GM12878 (cell line): ENCODE measurements around the gene DARS1. TPM values are rescaled to one million over a fixed set of nuclear protein-coding genes. Genes with fewer than 3 reads are reported as not detected.

Experiments
- ATAC-seq: fragments of 200-7000 bp; cut with Tn5 transposase; 3 replicates; pipeline ENCODE4 v1.9.1; 2020; ENCODE audit warnings: mild to moderate bottlenecking, moderate library complexity
- BruUV-seq: library from RNA; stranded (reverse); fragments of 400-500 nt; replicated peaks from 2 replicates; lab custom pipeline; 2021; lab: Mats Ljungman, UMichigan
- CTCF ChIA-PET: fragments of 300-600 bp; sonication (Branson Sonifier 250); formaldehyde crosslinking; extraction: SDS; loops from one replicate; lab custom pipeline; 2021; ENCODE audit warnings: inconsistent platforms; lab: Yijun Ruan, JAX
- POLR2A ChIA-PET: fragments of 350-600 bp; formaldehyde crosslinking; extraction: SDS; loops from one replicate; lab custom pipeline; 2021; ENCODE audit warnings: inconsistent platforms; lab: Charles Lee
- RAD21 ChIA-PET: fragments of 300-600 bp; sonication (Branson Sonifier 250); formaldehyde crosslinking; loops from one replicate; lab custom pipeline; 2023; ENCODE audit warnings: antibody characterized with exemption; ENCODE audit not compliant: unreplicated experiment; lab: Charles Lee
- SMC1A ChIA-PET: fragments of 300-600 bp; sonication (Branson Sonifier 250); formaldehyde crosslinking; loops from one replicate; lab custom pipeline; 2023; ENCODE audit not compliant: unreplicated experiment, uncharacterized antibody; lab: Charles Lee
- DNase-seq: peaks from one replicate; pipeline ENCODE4 v3.0.0-alpha.2; 2011; ENCODE audit warnings: low read depth, low spot score
- FAIRE-seq: peaks from 3 replicates; lab custom pipeline; 2011; peaks lifted over from hg19 to GRCh38; lab: Jason Lieb, UNC
- H2AFZ ChIP-seq: 2 replicates; pipeline ENCODE4 v1.6.0; 2011; ENCODE audit warnings: low read depth, low read length, control low read depth; ENCODE audit not compliant: control insufficient read depth
- H3K27ac ChIP-seq: 2 replicates; pipeline ENCODE4 v1.5.1; 2011; ENCODE audit warnings: control low read depth; ENCODE audit not compliant: control insufficient read depth, insufficient read depth
- H3K27me3 ChIP-seq, 2 experiments: replicated peaks in 1 of 2; 2 replicates each; pipeline versions ENCODE4 v1.6.0 to v1.6.1; 2011; ENCODE audit warnings: low read length in 1 of 2; ENCODE audit not compliant: control insufficient read depth in 2 of 2, insufficient read depth in 2 of 2
- H3K36me3 ChIP-seq, 2 experiments: 2 replicates each; pipeline ENCODE4 v1.5.1; 2011; ENCODE audit warnings: low read length in 1 of 2; ENCODE audit not compliant: control insufficient read depth in 2 of 2, insufficient read depth in 2 of 2
- H3K4me1 ChIP-seq: 2 replicates; pipeline ENCODE4 v1.6.1; 2011; ENCODE audit warnings: mild to moderate bottlenecking, low read length, moderate library complexity, mixed read lengths; ENCODE audit not compliant: control insufficient read depth, insufficient read depth
- H3K4me2 ChIP-seq: 2 replicates; pipeline ENCODE4 v1.6.0; 2011; ENCODE audit warnings: control low read depth; ENCODE audit not compliant: control insufficient read depth, insufficient read depth
- H3K4me3 ChIP-seq: fragments of 200-600 bp; sonication (generic); 2 replicates; pipeline ENCODE4 v1.5.1; 2016
- H3K79me2 ChIP-seq: 2 replicates; pipeline ENCODE4 v1.6.0; 2011; ENCODE audit warnings: low read length; ENCODE audit not compliant: control insufficient read depth, insufficient read depth
- H3K9ac ChIP-seq: 2 replicates; pipeline ENCODE4 v1.8.0; 2011; ENCODE audit warnings: low read length, control low read depth, mixed read lengths; ENCODE audit not compliant: control insufficient read depth, insufficient read depth
- H3K9me3 ChIP-seq: replicated peaks from 3 replicates; pipeline ENCODE4 v1.5.1; 2011; ENCODE audit warnings: mild to moderate bottlenecking, low read length; ENCODE audit not compliant: control insufficient read depth, insufficient read depth
- H4K20me1 ChIP-seq: 2 replicates; pipeline ENCODE4 v1.6.0; 2011; ENCODE audit not compliant: control insufficient read depth, insufficient read depth
- CTCF ChIP-seq, 3 experiments: IDR thresholded peaks in 2 of 3; conservative IDR thresholded peaks in 1 of 3; 2 replicates each; pipeline ENCODE4 v1.5.1; 2011; ENCODE audit warnings: low read depth in 3 of 3, low read length in 3 of 3, mild to moderate bottlenecking in 3 of 3, control low read depth in 2 of 3, moderate library complexity in 2 of 3, inconsistent platforms in 1 of 3, mixed read lengths in 1 of 3; ENCODE audit not compliant: control insufficient read depth in 2 of 3, insufficient read depth in 1 of 3; ENCODE audit errors: extremely low read depth in 1 of 3
- IRF4 ChIP-seq: IDR thresholded peaks from 2 replicates; pipeline ENCODE4 v1.6.1; 2011; ENCODE audit warnings: low read depth, low read length
- KAT2A ChIP-seq: conservative IDR thresholded peaks from 2 replicates; pipeline ENCODE4 v1.6.1; 2011; ENCODE audit warnings: low read depth, low read length; ENCODE audit not compliant: control insufficient read depth
- MYB ChIP-seq: fragments of 150-350 bp; IDR thresholded peaks from 2 replicates; pipeline ENCODE4 v1.6.1; 2014; ENCODE audit warnings: mild to moderate bottlenecking, low read depth, low read length, borderline replicate concordance
- NR2F1 ChIP-seq: fragments of 450-650 bp; conservative IDR thresholded peaks from 2 replicates; pipeline ENCODE4 v1.6.1; 2017; ENCODE audit warnings: mild to moderate bottlenecking
- RAD21 ChIP-seq: IDR thresholded peaks from 2 replicates; pipeline ENCODE4 v1.6.1; 2011; ENCODE audit warnings: mild to moderate bottlenecking, low read depth, low read length, moderate library complexity; ENCODE audit not compliant: insufficient read depth
- SMC3 ChIP-seq: IDR thresholded peaks from 2 replicates; pipeline ENCODE4 v1.6.1; 2011; ENCODE audit warnings: low read length, improper control_type of control experiment, borderline replicate concordance
- ZBED1 ChIP-seq: IDR thresholded peaks from 2 replicates; pipeline ENCODE4 v1.6.1; 2016; ENCODE audit warnings: borderline replicate concordance
- ZNF384 ChIP-seq: IDR thresholded peaks from 2 replicates; pipeline ENCODE4 v1.6.1; 2012; ENCODE audit warnings: low read depth, mild to moderate bottlenecking, low read length, improper control_type of control experiment, borderline replicate concordance
- WGBS: methylation state at CpG from one replicate; pipeline ENCODE4 v1.1.6; 2016; ENCODE audit warnings: low lambda C conversion rate; ENCODE audit not compliant: insufficient replicate concordance, insufficient coverage; ENCODE audit errors: missing lambda C conversion rate; 5-methylcytosine and 5-hydroxymethylcytosine counted together
- in situ Hi-C: fragments of 300-500 bp; cut with MboI; formaldehyde crosslinking; loops from 9 replicates; pipeline ENCODE4 v1.14.3; 2018; ENCODE audit warnings: mixed read lengths
- intact Hi-C: fragments of 100-400 bp; cut with micrococcal nuclease; formaldehyde crosslinking; loops from one replicate; pipeline ENCODE4 v1.14.2; 2022; ENCODE audit not compliant: unreplicated experiment
- polyA plus RNA-seq, 11 experiments: library from polyadenylated mRNA; depleted of rRNA in 4 of 11; unstranded in 6 of 11; stranded (reverse) in 5 of 11; fragments of >200 nt; fragmentation: Nextera tagmentation in 4 of 11; fragmentation: Illumina TruSeq in 1 of 11; extraction: Ambion mirVana in 4 of 11; extraction: Trizol in 1 of 11; gene quantifications; 1 replicate in 1 of 11; 2 replicates in 10 of 11; pipeline versions ENCODE4 v1.2.1 to v1.2.3, GENCODE V29; 2011 to 2016; ENCODE audit warnings: inconsistent platforms in 2 of 11, missing spikeins in 2 of 11, low read depth in 1 of 11
- total RNA-seq, 4 experiments: library from RNA; depleted of rRNA in 3 of 4; stranded (reverse); fragments of >200 nt in 3 of 4; fragmentation: Illumina TruSeq in 1 of 4; extraction: Trizol in 1 of 4; gene quantifications; 2 replicates each; pipeline versions ENCODE4 v1.2.1 to v1.2.3, GENCODE V29; 2013 to 2021

DARS1 gene
- total and polyA plus RNA-seq, 10 of the 15 experiments (the other 5 are each of a cell fraction or from before 2014, with no cell fraction given) = 91.0 to 387 (median 137) TPM

- Histone ChIP-seq H3K36me3 (peaks cover 0 to 11% of the 10 kb centered on the region in 2 experiments; a peak in 1 of 4 replicates), H3K79me2 (no peaks in the 10 kb centered on the region), H3K9me3 (no peaks in the 10 kb centered on the region), H3K27me3 (no peaks in the 10 kb centered on the region), H3K4me2 (no peak overlapping the region), H3K4me1 (no peaks in the 10 kb centered on the region), H3K4me3 (no peak overlapping the region), H3K9ac (no peak overlapping the region), H4K20me1 (no peaks in the 10 kb centered on the region), H3K27ac (no peak overlapping the region)
- WGBS = 49% methylated on average over 3 of the region's 3 CpGs
- ChIA-PET SMC1A (interaction anchor here (0.6 to 7.1 kb wide), 6 partner anchors 12 to 466 kb away, joined by 3 to 348 read pairs (median 4); no protein-coding TSS in a partner anchor), CTCF (interaction anchor here (1.0 to 7.4 kb wide), 6 partner anchors 8 to 822 kb away, joined by 3 to 378 read pairs (median 4); no protein-coding TSS in a partner anchor), RAD21 (interaction anchor here (1.0 to 7.4 kb wide), 10 partner anchors 13 to 465 kb away, joined by 3 to 254 read pairs (median 4); no protein-coding TSS in a partner anchor), POLR2A (no interaction called here)
- in situ Hi-C loops = loop anchor here (5.0 to 25.0 kb wide), 3 partner anchors 201 to 1921 kb away; partner anchors contain the start of gene CXCR4
- FAIRE-seq (no peak), DNase-seq (no peak), ATAC-seq (peak; percentile 82)
- intact Hi-C loops = loop anchor here (1.0 to 5.0 kb wide), 6 partner anchors 66 to 468 kb away; no protein-coding TSS in a partner anchor
- BruUV-seq = no TSS peak
- no peak for TF ChIP-seq ZNF384
- no peak for TF ChIP-seq MYB
- peak; percentile 59; the same call in 1 of the 2 replicates for TF ChIP-seq SMC3
- no peak for TF ChIP-seq IRF4
- peak; percentile 68 for TF ChIP-seq RAD21
- peak; percentile 11 to 58 (median 33); a peak in 4 of 6 replicates for TF ChIP-seq CTCF (IDR thresholded peaks at IDR 0.05 in 2 of 3, conservative IDR thresholded peaks at IDR 0.05 in 1 of 3; ENCODE audit: control insufficient read depth in 2 of 3, extremely low read depth in 1 of 3, insufficient read depth in 1 of 3, low read depth in 3 of 3, low read length in 3 of 3)
- TF ChIP-seq NR2F1 = no peak
- TF ChIP-seq ZBED1 = no peak
- TF ChIP-seq KAT2A = no peak
- TF ChIP-seq, all 136 proteins: peak for 3
- no peak overlapping the region for H2AFZ ChIP-seq
Measured at GRCh38 chr2:135916207-135916606, 69.2 kb downstream of the DARS1 start.
